Measurements from ENCODE around the gene MYH11. TPM values are rescaled to one million over a fixed set of nuclear protein-coding genes. Genes with fewer than 3 reads are reported as not detected.
A peak's percentile ranks its signal among the peaks of the same experiment; 100 is the strongest.

MYH11 gene
- total RNA-seq, 6 experiments from 2014 or later = 1.5 to 3.9 (median 2.7) TPM

- no peaks in the 10 kb centered on the region for H3K27me3 ChIP-seq
- H3K4me3 ChIP-seq = no peak overlapping the region
- TF ChIP-seq, protein P1, sequence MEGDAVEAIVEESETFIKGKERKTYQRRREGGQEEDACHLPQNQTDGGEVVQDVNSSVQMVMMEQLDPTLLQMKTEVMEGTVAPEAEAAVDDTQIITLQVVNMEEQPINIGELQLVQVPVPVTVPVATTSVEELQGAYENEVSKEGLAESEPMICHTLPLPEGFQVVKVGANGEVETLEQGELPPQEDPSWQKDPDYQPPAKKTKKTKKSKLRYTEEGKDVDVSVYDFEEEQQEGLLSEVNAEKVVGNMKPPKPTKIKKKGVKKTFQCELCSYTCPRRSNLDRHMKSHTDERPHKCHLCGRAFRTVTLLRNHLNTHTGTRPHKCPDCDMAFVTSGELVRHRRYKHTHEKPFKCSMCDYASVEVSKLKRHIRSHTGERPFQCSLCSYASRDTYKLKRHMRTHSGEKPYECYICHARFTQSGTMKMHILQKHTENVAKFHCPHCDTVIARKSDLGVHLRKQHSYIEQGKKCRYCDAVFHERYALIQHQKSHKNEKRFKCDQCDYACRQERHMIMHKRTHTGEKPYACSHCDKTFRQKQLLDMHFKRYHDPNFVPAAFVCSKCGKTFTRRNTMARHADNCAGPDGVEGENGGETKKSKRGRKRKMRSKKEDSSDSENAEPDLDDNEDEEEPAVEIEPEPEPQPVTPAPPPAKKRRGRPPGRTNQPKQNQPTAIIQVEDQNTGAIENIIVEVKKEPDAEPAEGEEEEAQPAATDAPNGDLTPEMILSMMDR (IDR thresholded peaks at IDR 0.05) = no peak
- TF ChIP-seq POLR2A (IDR thresholded peaks at IDR 0.05) = no peak
- ATAC-seq = no peak
- no peak for DNase-seq
- intact Hi-C loops (cut with DNase I) = no loop called here
- no peaks in the 10 kb centered on the region for H3K9me3 ChIP-seq
- H3K36me3 ChIP-seq = no peaks in the 10 kb centered on the region
- no peak overlapping the region for H3K27ac ChIP-seq
- no peaks in the 10 kb centered on the region for H3K4me1 ChIP-seq
- 89% methylated on average over 8 of the region's 8 CpGs for WGBS (ENCODE audit: insufficient coverage, low coverage, low lambda C conversion rate, missing lambda C conversion rate)
These were observed 40.4 kb upstream of the MYH11 start for GRCh38 chr16:15897121-15897780.

- DNase-seq = no peak
- Histone ChIP-seq H3K4me1 (no peaks in the 10 kb centered on the region), H3K9me3 (no peaks in the 10 kb centered on the region), H3K4me3 (no peak overlapping the region), H3K27ac (no peak overlapping the region), H3K27me3 (no peaks in the 10 kb centered on the region), H3K36me3 (no peaks in the 10 kb centered on the region)
- ATAC-seq = no peak
- intact Hi-C loops (cut with DNase I) = no loop called here
- TF ChIP-seq, protein P1 (IDR thresholded peaks at IDR 0.05) = no peak
- no peak for TF ChIP-seq POLR2A (IDR thresholded peaks at IDR 0.05)
- WGBS (ENCODE audit: insufficient coverage, low coverage, low lambda C conversion rate, missing lambda C conversion rate) = 95% methylated on average over 7 of the region's 7 CpGs
These were observed 37.9 kb upstream of the MYH11 start for GRCh38 chr16:15894571-15895374.

GRCh38 chr16:15891508-15891907 is 34.7 kb upstream of the MYH11 start:
- Histone ChIP-seq H3K27me3 (no peaks in the 10 kb centered on the region), H3K27ac (no peak overlapping the region), H3K4me1 (peaks cover 0 to 13% (median 4%) of the 10 kb centered on the region in 4 donors), H3K9me3 (no peaks in the 10 kb centered on the region), H3K36me3 (no peaks in the 10 kb centered on the region), H3K4me3 (no peak overlapping the region)
- no peak for TF ChIP-seq POLR2A (IDR thresholded peaks at IDR 0.05)
- TF ChIP-seq, protein P1 (IDR thresholded peaks at IDR 0.05) = no peak
- DNase-seq = no peak
- ATAC-seq = no peak
- intact Hi-C loops (cut with DNase I) = no loop called here
- 83% methylated on average over 1 of the region's 3 CpGs for WGBS (ENCODE audit: insufficient coverage, low coverage, low lambda C conversion rate, missing lambda C conversion rate)

DNA sequence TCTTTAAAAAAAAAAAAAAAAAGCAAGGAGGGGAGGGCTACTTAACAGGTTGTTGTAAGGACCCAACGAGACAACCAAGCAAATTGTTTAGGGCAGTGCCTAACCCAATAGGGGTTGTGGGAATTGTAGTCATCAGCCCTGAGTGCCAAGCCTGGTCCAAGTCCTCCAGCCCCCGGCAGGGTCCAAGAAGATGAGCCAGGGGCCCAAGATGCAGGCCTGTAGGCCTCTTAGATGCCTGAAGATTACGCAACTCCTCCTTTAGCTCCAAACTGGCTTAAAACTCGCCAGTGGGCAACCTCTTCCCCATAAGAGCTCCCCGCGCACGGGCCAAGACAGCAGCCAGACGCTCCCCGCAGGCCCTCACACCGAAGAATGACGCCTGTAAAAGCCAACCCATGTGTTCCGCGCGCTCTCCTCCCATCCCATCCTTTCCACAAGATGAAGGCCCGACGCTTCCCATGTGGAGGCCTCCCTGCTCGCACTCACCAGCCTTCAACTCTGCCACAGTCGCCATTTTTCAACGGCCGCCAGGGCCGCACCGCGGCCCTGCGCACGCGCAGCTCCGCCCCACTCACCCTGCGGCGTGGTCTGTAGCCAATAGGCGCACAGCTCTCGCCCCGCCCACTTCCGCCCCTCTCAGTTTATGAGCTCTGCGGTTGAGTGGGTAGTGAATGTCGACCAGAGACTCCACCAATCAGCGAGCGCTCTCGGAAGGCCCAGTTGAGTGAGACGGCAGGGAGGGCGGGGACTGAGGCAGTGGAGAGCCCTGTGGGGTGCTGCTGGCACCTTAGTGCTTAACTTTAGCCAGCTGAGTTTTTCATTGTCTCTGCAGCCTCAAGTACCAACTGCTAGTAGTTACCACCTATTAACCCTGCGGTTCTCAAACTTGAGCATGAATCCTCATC is 31.5 kb upstream of the MYH11 start, which contains the start of gene CEP20:
Gene CEP20 (minus strand): TSS at position 532 of the 905 bp plus-strand sequence. CDS start 18 bp downstream, at position 514.
- TF ChIP-seq, protein P1 (IDR thresholded peaks at IDR 0.05) = peak in 1 of 4 donors; percentile 38
- peak; percentile 79 for TF ChIP-seq POLR2A (IDR thresholded peaks at IDR 0.05)
- Histone ChIP-seq H3K27me3 (no peaks in the 10 kb centered on the region), H3K4me1 (peaks cover 0 to 13% (median 8%) of the 10 kb centered on the region in 4 donors), H3K4me3 (peak within 1 kb of the TSS; percentile 96 to 100 (median 99)), H3K27ac (peak within 1 kb of the TSS; percentile 69 to 79 (median 70)), H3K36me3 (peaks cover 0 to 4% (median 0%) of the 10 kb centered on the region in 4 donors), H3K9me3 (no peaks in the 10 kb centered on the region)
- intact Hi-C loops (cut with DNase I) = no loop called here
- DNase-seq (peak; percentile 99 to 100 (median 100)), ATAC-seq (peak; percentile 100)
- WGBS (ENCODE audit: insufficient coverage, low coverage, low lambda C conversion rate, missing lambda C conversion rate) = 2% methylated on average over 10 of the region's 41 CpGs
